Hepatocyte (in vitro differentiated cells): Measurements from ENCODE around the gene CNTNAP2. TPM values are rescaled to one million over a fixed set of nuclear protein-coding genes. Genes with fewer than 3 reads are reported as not detected.

Experiments used
- DNase-seq: peaks from one replicate; pipeline ENCODE4 v3.0.0-alpha.2; 2016; ENCODE audit warnings: low spot score
- H2AFZ ChIP-seq: fragments of 200-600 bp; sonication (generic); 2 replicates; pipeline ENCODE4 v1.6.0; 2016; ENCODE audit warnings: antibody characterized with exemption, mild to moderate bottlenecking
- H3K27ac ChIP-seq: fragments of 200-600 bp; sonication (generic); 2 replicates; pipeline ENCODE4 v1.5.1; 2016; ENCODE audit warnings: mild to moderate bottlenecking
- H3K27me3 ChIP-seq: fragments of 200-600 bp; sonication (generic); 2 replicates; pipeline ENCODE4 v1.6.1; 2016
- H3K36me3 ChIP-seq: fragments of 200-600 bp; sonication (generic); replicated peaks from 2 replicates; pipeline ENCODE4 v1.5.1; 2016; ENCODE audit warnings: low read depth; ENCODE audit not compliant: insufficient read depth
- H3K4me1 ChIP-seq: fragments of 200-600 bp; sonication (generic); 2 replicates; pipeline ENCODE4 v1.5.1; 2016; ENCODE audit warnings: mild to moderate bottlenecking, moderate library complexity; ENCODE audit not compliant: insufficient read depth
- H3K4me2 ChIP-seq: fragments of 200-600 bp; sonication (generic); 2 replicates; pipeline ENCODE4 v1.6.0; 2016
- H3K4me3 ChIP-seq: fragments of 200-600 bp; sonication (generic); 2 replicates; pipeline ENCODE4 v1.5.1; 2016; ENCODE audit warnings: mild to moderate bottlenecking
- H3K79me2 ChIP-seq: fragments of 200-600 bp; sonication (generic); 2 replicates; pipeline ENCODE4 v1.6.0; 2017; ENCODE audit warnings: mild to moderate bottlenecking
- H3K9me2 ChIP-seq: fragments of 200-600 bp; sonication (generic); replicated peaks from 2 replicates; pipeline ENCODE4 v1.6.0; 2017; ENCODE audit warnings: mild to moderate bottlenecking; ENCODE audit not compliant: insufficient read depth
- H3K9me3 ChIP-seq: fragments of 200-600 bp; sonication (generic); 2 replicates; pipeline ENCODE4 v1.5.1; 2016; ENCODE audit warnings: low read depth, mild to moderate bottlenecking
- H4K20me1 ChIP-seq: fragments of 200-600 bp; sonication (generic); 2 replicates; pipeline ENCODE4 v1.6.0; 2016; ENCODE audit warnings: mild to moderate bottlenecking; ENCODE audit not compliant: insufficient read depth, poor library complexity, severe bottlenecking
- EZH2 ChIP-seq: fragments of 200-600 bp; sonication (generic); IDR thresholded peaks from 2 replicates; pipeline ENCODE4 v1.6.1; 2016; ENCODE audit warnings: antibody characterized with exemption, mild to moderate bottlenecking, borderline replicate concordance
- EZH2phosphoT487 ChIP-seq: fragments of 200-600 bp; sonication (generic); IDR thresholded peaks from one replicate; pipeline ENCODE4 v1.6.1; 2018; ENCODE audit warnings: antibody characterized with exemption, mild to moderate bottlenecking, low read depth, moderate library complexity; ENCODE audit not compliant: unreplicated experiment, severe bottlenecking
- WGBS: methylation state at CpG from one replicate; pipeline ENCODE4 v1.1.6; 2016; ENCODE audit warnings: low lambda C conversion rate; ENCODE audit errors: missing lambda C conversion rate; 5-methylcytosine and 5-hydroxymethylcytosine counted together
- polyA plus RNA-seq: library from polyadenylated mRNA; unstranded; fragments of >200 nt; fragmentation: Nextera tagmentation; extraction: Ambion mirVana; gene quantifications from 2 replicates; pipeline ENCODE4 v1.2.1, GENCODE V29; 2016
- total RNA-seq: library from RNA; depleted of rRNA; stranded (reverse); fragments of >200 nt; gene quantifications from 2 replicates; pipeline ENCODE4 v1.2.3, GENCODE V29; 2014
- TF ChIP-seq, protein P1 (sequence below): fragments of 200-600 bp; sonication (generic); IDR thresholded peaks from 2 replicates; pipeline ENCODE4 v1.5.1; 2016; ENCODE audit warnings: antibody characterized with exemption, mild to moderate bottlenecking; ENCODE audit not compliant: poor library complexity

CNTNAP2 gene
- total and polyA plus RNA-seq, 2 experiments from 2014 or later: 7.5 to 14.7 TPM

- Histone ChIP-seq H3K36me3 (no peaks in the 10 kb centered on the region), H3K4me3 (no peak overlapping the region), H3K9me2 (no peaks in the 10 kb centered on the region), H3K27ac (no peak overlapping the region), H3K9me3 (no peaks in the 10 kb centered on the region), H3K27me3 (no peaks in the 10 kb centered on the region), H2AFZ (no peak overlapping the region), H3K79me2 (no peaks in the 10 kb centered on the region), H4K20me1 (no peaks in the 10 kb centered on the region), H3K4me2 (no peak overlapping the region), H3K4me1 (no peaks in the 10 kb centered on the region)
- no peak for DNase-seq
- WGBS: 90% methylated on average over 14 of the region's 15 CpGs
- TF ChIP-seq EZH2 (no peak), EZH2phosphoT487 (no peak)
- TF ChIP-seq, protein P1, sequence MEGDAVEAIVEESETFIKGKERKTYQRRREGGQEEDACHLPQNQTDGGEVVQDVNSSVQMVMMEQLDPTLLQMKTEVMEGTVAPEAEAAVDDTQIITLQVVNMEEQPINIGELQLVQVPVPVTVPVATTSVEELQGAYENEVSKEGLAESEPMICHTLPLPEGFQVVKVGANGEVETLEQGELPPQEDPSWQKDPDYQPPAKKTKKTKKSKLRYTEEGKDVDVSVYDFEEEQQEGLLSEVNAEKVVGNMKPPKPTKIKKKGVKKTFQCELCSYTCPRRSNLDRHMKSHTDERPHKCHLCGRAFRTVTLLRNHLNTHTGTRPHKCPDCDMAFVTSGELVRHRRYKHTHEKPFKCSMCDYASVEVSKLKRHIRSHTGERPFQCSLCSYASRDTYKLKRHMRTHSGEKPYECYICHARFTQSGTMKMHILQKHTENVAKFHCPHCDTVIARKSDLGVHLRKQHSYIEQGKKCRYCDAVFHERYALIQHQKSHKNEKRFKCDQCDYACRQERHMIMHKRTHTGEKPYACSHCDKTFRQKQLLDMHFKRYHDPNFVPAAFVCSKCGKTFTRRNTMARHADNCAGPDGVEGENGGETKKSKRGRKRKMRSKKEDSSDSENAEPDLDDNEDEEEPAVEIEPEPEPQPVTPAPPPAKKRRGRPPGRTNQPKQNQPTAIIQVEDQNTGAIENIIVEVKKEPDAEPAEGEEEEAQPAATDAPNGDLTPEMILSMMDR: no peak
Measured at GRCh38 chr7:146788008-146788407, 671.4 kb downstream of the CNTNAP2 start.

DNA sequence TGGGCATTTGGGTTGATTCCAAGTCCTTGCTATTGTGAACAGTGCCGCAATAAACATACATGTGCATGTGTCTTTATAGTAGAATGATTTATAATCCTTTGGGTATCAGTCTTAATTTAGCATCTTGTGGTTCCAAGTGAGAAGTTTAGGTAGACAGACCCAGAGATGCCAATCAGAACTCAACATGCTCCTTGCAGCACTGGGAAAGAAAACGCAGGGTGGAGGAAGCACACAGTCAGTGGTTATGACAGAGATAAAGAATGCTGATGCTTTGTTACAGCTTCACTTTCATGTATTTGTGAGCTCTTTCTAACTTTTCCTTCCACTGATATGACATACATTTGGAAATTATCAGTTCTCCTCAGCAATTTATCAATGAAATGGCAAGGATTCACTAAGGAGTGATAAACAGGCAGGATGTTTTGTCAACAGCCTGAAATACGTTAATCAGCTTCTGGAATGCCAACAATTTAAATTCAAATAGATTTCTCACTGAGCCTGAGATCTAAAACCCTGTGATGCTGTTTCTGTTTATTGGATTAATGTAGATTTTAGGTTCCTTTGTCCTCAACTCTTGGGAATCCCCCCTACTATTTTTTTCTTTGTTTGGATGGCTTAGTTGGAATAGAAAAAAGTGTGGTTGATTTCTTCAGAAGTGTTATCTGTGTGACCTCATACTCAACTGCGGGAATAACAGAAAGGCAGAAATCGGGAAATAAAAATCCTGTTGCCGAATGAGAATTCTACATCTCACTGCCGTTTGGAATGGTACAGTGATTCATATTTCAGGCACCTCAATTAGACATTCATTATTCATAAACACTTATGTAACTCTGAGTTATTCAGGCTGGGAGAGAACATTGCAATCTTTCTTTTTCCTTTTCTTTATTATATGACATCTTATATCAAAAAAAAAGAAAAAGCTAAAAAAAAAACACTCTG lies 675.0 kb downstream of the CNTNAP2 start:
- H3K27me3 ChIP-seq: no peaks in the 10 kb centered on the region
- DNase-seq: no peak
- H3K36me3 ChIP-seq: no peaks in the 10 kb centered on the region
- no peaks in the 10 kb centered on the region for H3K9me2 ChIP-seq
- no peak for TF ChIP-seq EZH2
- no peak for TF ChIP-seq EZH2phosphoT487
- TF ChIP-seq, protein P1: no peak
- H4K20me1 ChIP-seq: no peaks in the 10 kb centered on the region
- no peaks in the 10 kb centered on the region for H3K79me2 ChIP-seq
- H3K4me3 ChIP-seq: no peak overlapping the region
- H3K4me1 ChIP-seq: no peaks in the 10 kb centered on the region
- no peak overlapping the region for H2AFZ ChIP-seq
- H3K9me3 ChIP-seq: no peaks in the 10 kb centered on the region
- H3K27ac ChIP-seq: no peak overlapping the region
- H3K4me2 ChIP-seq: no peak overlapping the region
- 45% methylated on average over 7 of the region's 7 CpGs for WGBS

- Histone ChIP-seq H3K4me1 (no peaks in the 10 kb centered on the region), H4K20me1 (no peaks in the 10 kb centered on the region), H2AFZ (no peak overlapping the region), H3K4me3 (no peak overlapping the region), H3K36me3 (no peaks in the 10 kb centered on the region), H3K79me2 (no peaks in the 10 kb centered on the region), H3K9me3 (no peaks in the 10 kb centered on the region), H3K9me2 (no peaks in the 10 kb centered on the region), H3K27ac (no peak overlapping the region), H3K4me2 (no peak overlapping the region), H3K27me3 (no peaks in the 10 kb centered on the region)
- DNase-seq: no peak
- TF ChIP-seq, protein P1: no peak
- TF ChIP-seq EZH2 (no peak), EZH2phosphoT487 (no peak)
- WGBS: 87% methylated on average over 1 of the region's 1 CpG
Measured at GRCh38 chr7:146804620-146805019, 688.0 kb downstream of the CNTNAP2 start.
